Fibroblast of skin of back (primary cell): ENCODE results near the gene PLXNA3.

Experiments
- DNase-seq: peaks from one replicate; pipeline ENCODE4 v3.0.0-alpha.2; 2013

Gene PLXNA3

GRCh38 chrX:154435171-154435733 is 22.8 kb upstream of the PLXNA3 start:
- no peak for DNase-seq

- DNase-seq, result peak; percentile 54
Measured at GRCh38 chrX:154436374-154436982, 21.6 kb upstream of the PLXNA3 start.

DNA sequence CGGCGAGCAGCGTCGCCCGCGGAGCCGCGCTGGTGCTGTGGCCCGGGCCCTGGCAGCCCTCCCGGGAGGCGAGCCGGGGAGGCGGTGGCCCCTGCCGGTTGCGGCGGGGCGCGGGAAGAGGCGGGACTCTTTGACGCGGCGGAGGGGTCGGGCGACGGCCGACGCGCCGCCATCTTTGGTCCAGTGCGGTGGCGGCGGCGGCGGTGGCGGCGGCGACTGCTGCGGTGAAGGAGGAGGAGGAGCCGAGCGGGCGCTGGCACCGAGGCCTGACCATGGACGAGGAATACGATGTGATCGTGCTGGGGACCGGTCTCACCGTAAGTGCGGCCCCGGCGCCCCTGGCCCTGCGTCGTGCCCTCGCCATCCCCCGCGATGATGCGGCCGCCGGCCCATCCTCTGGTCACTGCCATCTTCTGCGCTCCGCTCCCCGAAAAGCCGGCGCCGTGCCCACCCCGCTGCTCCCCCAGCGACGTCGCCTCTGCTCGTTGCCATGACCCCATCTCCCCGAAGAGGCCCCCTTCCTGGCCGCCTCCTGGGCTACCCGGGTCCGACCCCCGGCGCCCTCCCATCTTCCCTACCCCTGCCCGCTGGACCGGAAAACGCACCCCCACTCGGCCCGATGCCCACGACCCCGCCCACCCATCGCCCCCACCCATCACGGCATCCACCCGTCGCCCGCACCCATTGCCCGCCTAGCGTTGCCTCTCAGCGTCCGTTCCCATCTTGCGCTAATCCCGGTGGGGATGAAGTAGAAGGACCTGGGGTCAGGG is 20.9 kb upstream of the PLXNA3 start, which contains the start of gene GDI1:
GDI1 (plus strand) TSS at position 172 of the 770 bp plus-strand sequence; CDS start at position 273, 101 bp downstream.
- peak; percentile 62 for DNase-seq

GRCh38 chrX:154437971-154438893 is 19.8 kb upstream of the PLXNA3 start:
- no peak for DNase-seq

- no peak for DNase-seq
Measured at GRCh38 chrX:154439841-154440240, 18.2 kb upstream of the PLXNA3 start.

DNA sequence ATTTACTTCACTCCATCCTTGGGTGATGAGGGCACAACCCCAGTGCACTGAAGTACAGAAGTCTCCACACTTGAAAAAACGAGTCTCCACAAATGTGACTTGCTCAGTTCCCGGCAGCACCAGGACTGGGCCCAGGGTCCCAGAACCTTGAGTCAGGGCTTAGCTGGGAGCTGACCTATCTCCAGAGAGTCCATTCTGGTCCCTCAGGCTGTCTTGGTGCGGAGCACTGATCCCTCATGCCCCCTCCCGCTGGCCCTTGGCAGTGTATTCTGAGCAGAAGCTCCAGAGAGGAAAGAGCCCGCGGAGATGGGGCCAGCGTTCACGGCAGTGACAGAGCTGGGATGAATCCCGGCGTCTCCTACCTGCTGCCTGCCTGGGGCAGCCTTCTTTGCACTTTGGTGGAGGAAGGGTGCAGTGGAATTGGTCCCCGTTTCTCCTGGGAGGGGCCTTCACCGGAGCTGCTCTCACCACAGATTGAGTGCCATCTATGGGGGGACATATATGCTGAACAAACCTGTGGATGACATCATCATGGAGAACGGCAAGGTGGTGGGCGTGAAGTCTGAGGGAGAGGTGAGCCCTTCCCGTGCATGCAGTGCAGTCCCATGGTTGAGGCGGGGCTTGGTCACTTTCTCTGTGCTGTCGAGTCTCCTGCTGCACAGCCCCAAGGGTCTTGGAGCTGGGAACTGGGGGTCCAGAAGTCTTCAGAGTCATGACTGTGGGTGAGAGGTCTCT is 17.3 kb upstream of the PLXNA3 start:
- DNase-seq, result no peak

- DNase-seq, result no peak
Measured at GRCh38 chrX:154441564-154441963, 16.5 kb upstream of the PLXNA3 start.

- DNase-seq, result no peak
Measured at GRCh38 chrX:154441984-154442707, 15.9 kb upstream of the PLXNA3 start.

DNA sequence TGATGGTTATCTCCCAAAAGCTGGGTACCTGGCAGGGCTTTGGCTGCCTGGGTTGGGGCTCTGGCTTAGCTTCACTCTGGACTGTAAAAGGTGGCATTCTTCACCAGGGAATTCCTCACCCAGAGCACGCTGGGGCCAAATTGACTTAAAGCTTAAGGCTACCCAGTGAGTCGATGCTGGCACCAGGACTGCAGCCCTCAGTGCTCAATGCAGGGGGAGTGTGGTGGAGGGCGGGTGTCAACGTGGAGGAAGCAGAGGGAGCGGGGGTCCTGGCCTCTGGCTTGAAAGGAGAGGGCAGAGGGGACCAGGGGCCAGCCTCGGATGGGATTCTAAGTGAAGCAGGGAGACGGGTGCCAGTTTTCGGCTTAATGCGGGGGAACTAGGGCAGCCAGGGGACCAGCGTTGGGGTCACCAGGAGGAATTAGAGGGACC is 14.6 kb upstream of the PLXNA3 start:
- DNase-seq, result no peak

- peak; percentile 68 for DNase-seq
Measured at GRCh38 chrX:154443992-154444754, 13.9 kb upstream of the PLXNA3 start, which contains the start of gene FAM50A. Gene FAM50A, plus strand, starts transcription at chrX:154444141. Its CDS starts 95 bp downstream, at chrX:154444236.

DNA sequence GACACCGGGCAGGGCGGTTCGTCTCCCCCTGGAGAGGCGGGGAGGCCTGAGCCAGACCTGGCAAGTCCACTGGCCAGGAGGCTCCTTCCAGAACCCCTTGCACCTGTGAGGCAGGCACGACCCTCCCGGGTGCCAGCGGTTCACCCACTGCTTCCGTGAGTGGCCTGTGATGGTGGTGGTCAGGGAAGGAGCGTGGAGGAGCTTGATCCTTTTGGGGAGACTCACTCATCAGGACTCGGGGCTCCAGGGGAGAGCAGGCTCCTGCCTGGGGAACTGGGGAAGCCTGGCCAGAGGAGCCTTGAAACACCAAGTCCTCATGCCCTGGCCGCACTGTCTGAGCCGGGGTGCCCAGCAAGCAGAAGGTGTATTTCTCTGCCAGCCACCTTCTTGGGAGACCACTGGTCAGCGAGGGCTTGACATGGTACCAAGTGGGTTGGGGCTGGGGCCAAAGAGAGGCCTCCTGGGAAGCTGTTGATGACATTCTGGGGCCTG is 13.3 kb upstream of the PLXNA3 start:
- DNase-seq, result no peak

- no peak for DNase-seq
Measured at GRCh38 chrX:154445776-154446175, 12.3 kb upstream of the PLXNA3 start.

DNA sequence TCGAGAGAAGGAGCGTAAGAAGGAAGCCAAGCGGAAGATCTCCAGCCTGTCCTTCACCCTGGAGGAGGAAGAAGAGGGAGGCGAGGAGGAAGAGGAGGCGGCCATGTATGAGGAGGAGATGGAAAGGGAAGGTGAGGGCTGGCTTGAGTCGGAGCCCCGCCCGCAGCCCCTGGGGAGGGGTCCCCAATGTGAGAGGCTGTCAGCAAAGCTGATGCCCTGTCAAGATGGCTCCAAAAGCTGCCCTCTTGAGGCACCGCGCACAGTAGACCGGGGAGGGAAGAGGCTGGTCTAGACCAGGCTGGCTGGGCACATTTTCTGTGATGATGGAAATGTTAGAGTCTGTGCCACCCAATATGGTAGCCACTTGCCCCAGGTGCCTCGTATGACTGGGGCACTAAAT is 11.7 kb upstream of the PLXNA3 start:
- no peak for DNase-seq

DNA sequence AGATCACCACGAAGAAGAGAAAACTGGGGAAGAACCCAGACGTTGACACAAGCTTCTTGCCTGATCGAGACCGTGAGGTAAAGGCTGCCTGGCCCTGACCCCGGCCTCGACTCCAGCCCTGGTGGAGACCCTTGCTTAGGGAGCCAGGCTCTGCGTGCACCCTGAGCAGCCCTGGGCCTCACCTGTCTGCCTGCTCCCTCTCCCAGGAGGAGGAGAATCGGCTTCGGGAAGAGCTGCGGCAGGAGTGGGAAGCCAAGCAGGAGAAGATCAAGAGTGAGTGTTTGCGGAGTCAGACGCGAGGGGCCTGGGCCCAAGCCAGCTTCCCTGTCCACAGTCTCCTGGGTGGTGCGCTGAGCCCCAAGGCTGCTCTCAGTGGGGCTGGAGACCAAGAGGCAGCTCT is 9.6 kb upstream of the PLXNA3 start:
- DNase-seq, result no peak

DNA sequence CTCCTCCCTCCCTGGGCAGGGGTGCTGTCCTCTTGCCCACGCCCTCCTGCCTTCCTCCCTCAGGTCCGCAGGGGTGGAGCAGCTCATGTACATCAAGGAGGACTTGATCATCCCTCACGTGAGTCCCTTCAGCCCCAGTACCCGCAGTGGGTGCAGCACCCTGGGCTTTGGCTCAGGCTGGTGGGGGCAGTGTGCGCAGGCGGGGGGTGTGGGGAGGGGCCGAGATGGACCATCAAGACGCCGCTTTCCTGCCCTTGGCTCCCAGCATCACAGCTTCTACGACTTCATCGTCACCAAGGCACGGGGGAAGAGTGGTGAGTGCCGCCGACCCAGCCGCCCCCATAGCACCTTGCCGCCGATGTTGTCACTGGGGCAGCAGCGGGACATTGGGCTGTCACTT is 8.5 kb upstream of the PLXNA3 start:
- no peak for DNase-seq

- DNase-seq, result no peak
Measured at GRCh38 chrX:154450312-154450711, 7.8 kb upstream of the PLXNA3 start.

GRCh38 chrX:154452823-154453222 is 5.3 kb upstream of the PLXNA3 start:
- DNase-seq, result no peak

- DNase-seq, result peak; percentile 6
Measured at GRCh38 chrX:154457491-154458115, 478 bp upstream of the PLXNA3 start.

DNA sequence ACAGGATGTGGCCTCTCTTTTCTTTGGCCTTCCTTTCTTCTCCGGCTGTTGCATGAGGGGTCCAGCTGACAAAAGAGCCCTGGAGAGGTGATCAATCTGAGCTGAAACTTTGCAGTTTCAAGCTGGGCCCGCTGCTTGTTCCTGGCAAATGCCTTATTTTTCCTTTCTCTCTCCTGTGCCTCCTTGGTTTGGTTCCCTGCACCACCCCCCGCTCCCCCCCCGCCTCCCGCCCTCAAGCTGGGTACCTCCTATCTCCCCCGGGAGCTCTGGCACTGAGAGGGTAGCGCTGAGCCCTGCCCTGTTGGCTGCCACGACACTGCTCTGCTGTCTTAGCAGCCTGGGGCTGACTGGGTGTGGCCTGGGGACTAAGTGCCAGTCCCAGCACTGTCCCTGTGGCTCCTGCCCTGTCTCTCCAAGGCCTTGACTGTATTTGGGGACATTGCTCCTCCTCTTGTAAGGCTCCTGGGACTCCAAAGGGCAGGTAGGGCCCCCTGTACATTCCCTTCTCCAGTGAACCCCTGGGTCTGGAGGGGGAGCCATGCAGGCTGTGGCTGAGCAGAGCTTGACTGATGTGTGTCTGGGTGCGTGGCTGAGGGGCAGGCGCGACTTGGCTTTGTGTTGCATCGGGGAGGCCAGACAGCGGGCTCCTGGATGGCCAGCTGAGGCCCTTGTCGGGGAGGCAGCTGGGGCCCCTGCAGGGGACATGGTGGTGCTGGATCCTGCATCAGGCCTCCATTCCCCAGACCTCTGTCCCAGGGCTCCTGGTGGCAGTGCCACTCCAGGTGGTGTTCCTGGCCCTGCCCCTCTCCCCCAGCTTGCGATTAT is 1.1 kb downstream of the PLXNA3 start:
- DNase-seq, result peak; percentile 60
